Kidney epithelial cell (primary cell): ENCODE measurements around the gene CHL1. TPM values are rescaled to one million over a fixed set of nuclear protein-coding genes. Genes with fewer than 3 reads are reported as not detected.

Experiments used
- DNase-seq: peaks from one replicate; pipeline ENCODE4 v3.0.0-alpha.2; 2010; ENCODE audit warnings: low read depth
- H3K27me3 ChIP-seq: 2 replicates; pipeline ENCODE4 v1.6.0; 2011; ENCODE audit warnings: low read length; ENCODE audit not compliant: control insufficient read depth, insufficient read depth
- H3K36me3 ChIP-seq: 2 replicates; pipeline ENCODE4 v1.5.1; 2011; ENCODE audit warnings: low read length; ENCODE audit not compliant: control insufficient read depth, insufficient read depth
- H3K4me3 ChIP-seq: 2 replicates; pipeline ENCODE4 v1.5.1; 2011; ENCODE audit warnings: low read depth, mild to moderate bottlenecking, control low read depth, low read length
- CTCF ChIP-seq: IDR thresholded peaks from 2 replicates; pipeline ENCODE4 v1.5.1; 2011; ENCODE audit warnings: mild to moderate bottlenecking, moderate library complexity, low read length, control low read depth, inconsistent platforms; ENCODE audit not compliant: insufficient read depth, poor library complexity, severe bottlenecking
- total RNA-seq: library from RNA; depleted of rRNA; stranded (reverse); fragments of >200 nt; gene quantifications from 2 replicates; pipeline ENCODE4 v1.2.3, GENCODE V29; 2015

Gene CHL1, protein sequence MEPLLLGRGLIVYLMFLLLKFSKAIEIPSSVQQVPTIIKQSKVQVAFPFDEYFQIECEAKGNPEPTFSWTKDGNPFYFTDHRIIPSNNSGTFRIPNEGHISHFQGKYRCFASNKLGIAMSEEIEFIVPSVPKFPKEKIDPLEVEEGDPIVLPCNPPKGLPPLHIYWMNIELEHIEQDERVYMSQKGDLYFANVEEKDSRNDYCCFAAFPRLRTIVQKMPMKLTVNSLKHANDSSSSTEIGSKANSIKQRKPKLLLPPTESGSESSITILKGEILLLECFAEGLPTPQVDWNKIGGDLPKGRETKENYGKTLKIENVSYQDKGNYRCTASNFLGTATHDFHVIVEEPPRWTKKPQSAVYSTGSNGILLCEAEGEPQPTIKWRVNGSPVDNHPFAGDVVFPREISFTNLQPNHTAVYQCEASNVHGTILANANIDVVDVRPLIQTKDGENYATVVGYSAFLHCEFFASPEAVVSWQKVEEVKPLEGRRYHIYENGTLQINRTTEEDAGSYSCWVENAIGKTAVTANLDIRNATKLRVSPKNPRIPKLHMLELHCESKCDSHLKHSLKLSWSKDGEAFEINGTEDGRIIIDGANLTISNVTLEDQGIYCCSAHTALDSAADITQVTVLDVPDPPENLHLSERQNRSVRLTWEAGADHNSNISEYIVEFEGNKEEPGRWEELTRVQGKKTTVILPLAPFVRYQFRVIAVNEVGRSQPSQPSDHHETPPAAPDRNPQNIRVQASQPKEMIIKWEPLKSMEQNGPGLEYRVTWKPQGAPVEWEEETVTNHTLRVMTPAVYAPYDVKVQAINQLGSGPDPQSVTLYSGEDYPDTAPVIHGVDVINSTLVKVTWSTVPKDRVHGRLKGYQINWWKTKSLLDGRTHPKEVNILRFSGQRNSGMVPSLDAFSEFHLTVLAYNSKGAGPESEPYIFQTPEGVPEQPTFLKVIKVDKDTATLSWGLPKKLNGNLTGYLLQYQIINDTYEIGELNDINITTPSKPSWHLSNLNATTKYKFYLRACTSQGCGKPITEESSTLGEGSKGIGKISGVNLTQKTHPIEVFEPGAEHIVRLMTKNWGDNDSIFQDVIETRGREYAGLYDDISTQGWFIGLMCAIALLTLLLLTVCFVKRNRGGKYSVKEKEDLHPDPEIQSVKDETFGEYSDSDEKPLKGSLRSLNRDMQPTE (N-terminal part only)
- 0.27 and 0.33 TPM in 2 replicates for total RNA-seq

DNA sequence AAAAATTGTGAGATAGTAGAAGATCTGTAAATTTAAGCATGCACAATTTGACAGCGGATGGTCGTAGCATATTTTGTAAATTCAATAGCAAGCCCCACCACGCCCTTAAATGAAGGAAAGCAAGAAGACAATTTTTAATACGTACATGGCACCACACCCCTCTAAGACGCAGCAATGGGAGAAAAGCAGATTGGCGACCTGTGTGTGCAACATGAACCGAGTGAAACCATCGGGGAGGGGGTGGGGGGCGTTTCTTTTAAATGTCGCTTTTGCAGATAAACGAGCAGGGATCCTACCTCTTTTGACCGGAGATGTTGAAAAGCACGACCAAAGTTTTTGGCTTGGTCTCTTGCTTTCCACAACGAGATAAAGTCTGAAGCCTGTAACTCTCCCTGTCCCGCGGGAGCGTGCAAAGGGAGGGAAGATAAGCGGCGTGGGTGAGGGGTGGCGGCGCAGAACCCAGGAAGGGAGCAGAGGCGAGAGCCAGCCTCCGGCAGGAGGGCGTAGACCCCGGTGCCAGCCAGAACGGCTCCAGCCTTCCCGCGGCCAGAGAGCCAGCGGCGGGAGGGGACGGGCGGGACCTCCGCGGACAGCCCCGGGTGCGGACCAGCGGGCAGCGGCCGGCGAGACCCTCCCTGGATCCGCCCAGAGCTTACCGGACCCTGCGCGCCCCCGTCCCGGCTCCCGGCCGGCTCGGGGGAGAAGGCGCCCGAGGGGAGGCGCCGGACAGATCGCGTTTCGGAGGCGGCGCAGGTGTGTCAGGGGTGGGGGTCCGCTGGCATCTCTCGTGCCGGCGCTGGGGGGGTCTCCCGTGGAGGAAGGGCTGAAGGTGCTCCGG, at the start of gene CHL1:
CHL1 (plus strand) TSS at position 453 of the 838 bp plus-strand sequence. CDS start 123,014 bp downstream, outside the sequence.
- no peak for TF ChIP-seq CTCF
- no peak for DNase-seq
- H3K4me3 ChIP-seq = peak within 1 kb of the TSS; percentile 45
- H3K27me3 ChIP-seq = peaks cover 33% of the 10 kb centered on the region
- H3K36me3 ChIP-seq = no peaks in the 10 kb centered on the region

- Histone ChIP-seq H3K27me3 (no peaks in the 10 kb centered on the region), H3K4me3 (no peak overlapping the region), H3K36me3 (no peaks in the 10 kb centered on the region)
- DNase-seq = no peak
- no peak for TF ChIP-seq CTCF
These were observed 44.9 kb upstream of the CHL1 start for GRCh38 chr3:151614-152189.

DNA sequence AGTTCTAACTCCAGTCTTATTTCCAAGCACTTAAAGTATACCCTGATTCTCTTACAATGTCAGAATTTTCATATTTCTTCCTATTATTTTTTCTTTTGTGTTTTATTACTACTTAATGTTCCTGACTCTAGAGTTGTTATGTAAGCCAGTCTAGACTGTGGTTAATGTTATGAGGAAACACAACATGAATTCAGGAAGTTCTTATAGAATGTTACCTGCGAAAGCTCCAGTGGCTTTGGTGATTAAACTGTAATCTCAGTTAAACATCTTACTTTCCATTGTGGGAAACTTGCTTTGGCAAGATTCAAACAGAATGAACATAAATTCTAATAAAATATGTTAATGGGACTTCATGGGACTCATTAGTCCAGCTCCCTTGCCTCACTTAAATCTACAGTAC, 36.6 kb upstream of the CHL1 start:
- H3K36me3 ChIP-seq = no peaks in the 10 kb centered on the region
- DNase-seq = no peak
- TF ChIP-seq CTCF = no peak
- H3K4me3 ChIP-seq = no peak overlapping the region
- no peaks in the 10 kb centered on the region for H3K27me3 ChIP-seq

DNA sequence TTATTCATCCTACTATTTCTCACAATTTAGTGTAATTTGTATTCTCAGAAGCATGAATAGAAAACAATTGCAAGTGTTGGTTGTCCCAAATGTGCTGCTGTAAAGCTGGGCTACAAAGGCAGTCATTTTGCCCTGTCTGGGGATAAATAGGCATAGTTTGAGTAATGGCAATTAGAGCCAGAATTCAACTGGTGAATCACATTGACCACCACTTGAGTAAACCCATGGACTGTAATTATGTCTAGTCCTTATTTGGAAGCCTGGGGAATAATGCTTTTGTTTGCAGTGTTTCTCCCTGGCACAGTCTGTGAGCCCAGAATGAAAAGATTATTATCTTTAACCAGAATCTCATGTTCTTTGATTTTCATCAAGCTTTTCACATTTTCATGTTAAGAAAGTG, 30.5 kb upstream of the CHL1 start:
- DNase-seq = no peak

More for the DNA sequence above, 30.5 kb upstream of the CHL1 start:
- TF ChIP-seq CTCF = no peak
- H3K27me3 ChIP-seq = no peaks in the 10 kb centered on the region
- H3K4me3 ChIP-seq = no peak overlapping the region
- H3K36me3 ChIP-seq = no peaks in the 10 kb centered on the region
